Right kidney (tissue), 1 donor: ENCODE results near the gene POU6F2.

Experiments used
- DNase-seq: peaks from one replicate; pipeline ENCODE4 v3.0.0-alpha.2; 2016

Gene POU6F2

GRCh38 chr7:39128287-39128843, 150.7 kb downstream of the POU6F2 start:
- DNase-seq = no peak

- DNase-seq = no peak
Measured at GRCh38 chr7:39130274-39130673, 152.6 kb downstream of the POU6F2 start.

- peak; percentile 58 for DNase-seq
Measured at GRCh38 chr7:39130857-39131526, 153.3 kb downstream of the POU6F2 start.

- DNase-seq = no peak
Measured at GRCh38 chr7:39132306-39132705, 154.6 kb downstream of the POU6F2 start.

GRCh38 chr7:39133088-39133487, 155.4 kb downstream of the POU6F2 start:
- DNase-seq = no peak

GRCh38 chr7:39137480-39137879, 159.8 kb downstream of the POU6F2 start:
- DNase-seq = no peak

- no peak for DNase-seq
Measured at GRCh38 chr7:39142750-39143149, 165.0 kb downstream of the POU6F2 start.

- DNase-seq = no peak
Measured at GRCh38 chr7:39144420-39144819, 166.7 kb downstream of the POU6F2 start.

GRCh38 chr7:39145283-39145682, 167.6 kb downstream of the POU6F2 start:
- no peak for DNase-seq

GRCh38 chr7:39145935-39146334, 168.2 kb downstream of the POU6F2 start:
- DNase-seq = no peak

GRCh38 chr7:39152701-39153100, 175.0 kb downstream of the POU6F2 start:
- no peak for DNase-seq

- DNase-seq = no peak
Measured at GRCh38 chr7:39153113-39153512, 175.4 kb downstream of the POU6F2 start.

GRCh38 chr7:39153647-39154046, 175.9 kb downstream of the POU6F2 start:
- no peak for DNase-seq

GRCh38 chr7:39154815-39155214, 177.1 kb downstream of the POU6F2 start:
- DNase-seq = no peak

- DNase-seq = no peak
Measured at GRCh38 chr7:39158367-39158766, 180.7 kb downstream of the POU6F2 start.

GRCh38 chr7:39161903-39162302, 184.2 kb downstream of the POU6F2 start:
- DNase-seq = no peak

GRCh38 chr7:39164887-39165286, 187.2 kb downstream of the POU6F2 start:
- no peak for DNase-seq

GRCh38 chr7:39168403-39169098, 190.8 kb downstream of the POU6F2 start:
- DNase-seq = no peak

GRCh38 chr7:39172137-39172536, 194.4 kb downstream of the POU6F2 start:
- DNase-seq = no peak

GRCh38 chr7:39181398-39181797, 203.7 kb downstream of the POU6F2 start:
- DNase-seq = no peak

GRCh38 chr7:39183796-39184195, 206.1 kb downstream of the POU6F2 start:
- no peak for DNase-seq

- DNase-seq = no peak
Measured at GRCh38 chr7:39184391-39184790, 206.7 kb downstream of the POU6F2 start.

GRCh38 chr7:39186131-39186530, 208.4 kb downstream of the POU6F2 start:
- DNase-seq = no peak

- DNase-seq = no peak
Measured at GRCh38 chr7:39186671-39187070, 209.0 kb downstream of the POU6F2 start.
